Measurements from ENCODE around the gene CDKAL1. TPM values are rescaled to one million over a fixed set of nuclear protein-coding genes. Genes with fewer than 3 reads are reported as not detected.

The CDKAL1 gene
- total and polyA plus RNA-seq, 9 of the 15 experiments (the other 6 are each of a cell fraction or from before 2014, with no cell fraction given), result 11.2 to 36.3 (median 20.1) TPM

DNA sequence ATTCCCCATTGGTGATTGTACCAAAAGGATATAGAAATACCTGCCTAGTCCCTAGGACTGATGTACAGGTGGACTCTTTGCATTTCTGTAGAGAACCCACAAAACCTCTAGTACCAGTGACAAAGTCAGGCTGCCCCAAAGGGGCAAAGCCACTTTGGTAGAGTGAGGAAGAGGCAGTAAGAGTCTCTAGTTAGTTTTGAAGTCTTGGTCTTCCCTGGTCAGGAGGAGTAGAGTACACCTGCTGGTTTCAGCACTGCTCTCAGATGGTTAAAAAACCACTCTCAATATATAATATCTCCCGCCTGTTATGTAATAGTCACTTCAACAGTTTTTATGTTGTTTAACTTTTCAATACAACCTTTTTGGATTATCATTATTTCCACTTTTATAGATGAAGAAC is 344.9 kb downstream of the CDKAL1 start:
- no peak overlapping the region for H3K9ac ChIP-seq (ENCODE audit: insufficient read depth in 1 of 2, low read depth in 2 of 2, low read length in 2 of 2)
- no peaks in the 10 kb centered on the region; a peak in 1 of 5 replicates for H3K4me1 ChIP-seq (replicated peaks in 1 of 2; ENCODE audit: control insufficient read depth in 2 of 2, insufficient read depth in 2 of 2, low read length in 2 of 2)
- no TSS peak for BruUV-seq (replicated peaks)
- H3K27me3 ChIP-seq (ENCODE audit: control insufficient read depth in 2 of 2, insufficient read depth in 2 of 2, low read length in 2 of 2), result no peaks in the 10 kb centered on the region
- no peaks in the 10 kb centered on the region for H4K20me1 ChIP-seq (replicated peaks; ENCODE audit: control insufficient read depth, insufficient read depth, low read length)
- in situ Hi-C loops (cut with MboI) (no loop called here), intact Hi-C loops (cut with micrococcal nuclease) (loop anchor here (10.0 kb wide), 1 partner anchor 716 kb away; the partner anchor contains the start of gene SOX4)
- H3K4me2 ChIP-seq (ENCODE audit: insufficient read depth, low read length), result no peak overlapping the region
- no peaks in the 10 kb centered on the region for H3K9me3 ChIP-seq (replicated peaks; ENCODE audit: control insufficient read depth, insufficient read depth, low read depth, low read length)
- no peaks in the 10 kb centered on the region for H3K9me1 ChIP-seq (ENCODE audit: control insufficient read depth, insufficient read depth, low read length)
- H2AFZ ChIP-seq (ENCODE audit: low read depth, low read length), result no peak overlapping the region
- no peak for TF ChIP-seq ZZZ3 (IDR thresholded peaks at IDR 0.05)
- H3K4me3 ChIP-seq, result no peak overlapping the region
- ChIA-PET POLR2A (no interaction called here), CTCF (ENCODE audit: low intra/inter-chr PET ratio) (no interaction called here)
- no peaks in the 10 kb centered on the region; the same call in 2 of the 3 replicates for H3K36me3 ChIP-seq (ENCODE audit: control insufficient read depth, insufficient read depth, low read length)
- ATAC-seq, result no peak
- no peaks in the 10 kb centered on the region for H3K79me2 ChIP-seq (ENCODE audit: control insufficient read depth, insufficient read depth, low read length)
- no peak for DNase-seq (ENCODE audit: extremely low read depth in 1 of 4, low spot score in 3 of 4)
- 95% methylated on average over 1 of the region's 1 CpG for WGBS (ENCODE audit: insufficient coverage, low coverage, missing lambda C conversion rate)
- no peak for FAIRE-seq
- no peak overlapping the region for H3K27ac ChIP-seq (ENCODE audit: extremely low read depth, low read depth, low read length)

DNA sequence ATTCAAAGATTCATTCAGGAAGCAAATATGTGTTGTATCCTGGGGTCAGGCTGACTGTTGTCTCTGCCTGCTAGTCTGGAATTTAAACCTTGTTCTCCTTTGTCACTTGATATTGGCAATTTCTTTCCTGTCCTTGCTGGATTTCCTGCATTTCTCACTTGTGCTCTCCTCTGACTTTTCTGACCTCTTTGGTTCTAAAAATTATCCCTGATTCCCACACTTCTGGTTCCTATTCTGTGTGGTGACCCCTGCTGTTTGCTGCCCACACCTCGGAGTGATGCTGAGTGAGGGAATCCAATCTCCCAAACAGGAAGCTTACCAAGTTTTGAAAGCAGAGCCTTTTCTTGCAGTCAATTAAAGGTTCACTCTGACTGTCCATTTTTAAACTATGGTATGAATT is 345.3 kb downstream of the CDKAL1 start:
- intact Hi-C loops (cut with micrococcal nuclease) (loop anchor here (10.0 kb wide), 1 partner anchor 715 kb away; the partner anchor contains the start of gene SOX4), in situ Hi-C loops (cut with MboI) (no loop called here)
- FAIRE-seq, result no peak
- CTCF ChIA-PET (ENCODE audit: low intra/inter-chr PET ratio), result no interaction called here
- H3K9ac ChIP-seq (ENCODE audit: insufficient read depth in 1 of 2, low read depth in 2 of 2, low read length in 2 of 2), result no peak overlapping the region
- no peak overlapping the region for H3K27ac ChIP-seq (ENCODE audit: extremely low read depth, low read depth, low read length)
- H3K4me3 ChIP-seq, result no peak overlapping the region
- no peaks in the 10 kb centered on the region for H3K9me3 ChIP-seq (replicated peaks; ENCODE audit: control insufficient read depth, insufficient read depth, low read depth, low read length)
- POLR2A ChIA-PET, result no interaction called here
- no peaks in the 10 kb centered on the region for H3K27me3 ChIP-seq (ENCODE audit: control insufficient read depth in 2 of 2, insufficient read depth in 2 of 2, low read length in 2 of 2)
- no peaks in the 10 kb centered on the region; a peak in 1 of 5 replicates for H3K4me1 ChIP-seq (replicated peaks in 1 of 2; ENCODE audit: control insufficient read depth in 2 of 2, insufficient read depth in 2 of 2, low read length in 2 of 2)
- H3K9me1 ChIP-seq (ENCODE audit: control insufficient read depth, insufficient read depth, low read length), result no peaks in the 10 kb centered on the region
- BruUV-seq (replicated peaks), result no TSS peak
- ATAC-seq, result no peak
- no peaks in the 10 kb centered on the region for H4K20me1 ChIP-seq (replicated peaks; ENCODE audit: control insufficient read depth, insufficient read depth, low read length)
- WGBS (ENCODE audit: insufficient coverage, low coverage, missing lambda C conversion rate), result 60% methylated on average over 1 of the region's 1 CpG
- no peak overlapping the region for H3K4me2 ChIP-seq (ENCODE audit: insufficient read depth, low read length)
- DNase-seq (ENCODE audit: extremely low read depth in 1 of 4, low spot score in 3 of 4), result no peak
- H2AFZ ChIP-seq (ENCODE audit: low read depth, low read length), result no peak overlapping the region
- no peaks in the 10 kb centered on the region; the same call in 2 of the 3 replicates for H3K36me3 ChIP-seq (ENCODE audit: control insufficient read depth, insufficient read depth, low read length)
- H3K79me2 ChIP-seq (ENCODE audit: control insufficient read depth, insufficient read depth, low read length), result no peaks in the 10 kb centered on the region
- no peak for TF ChIP-seq CREBBP (IDR thresholded peaks at IDR 0.05; ENCODE audit: low read depth, low read length)
- no peak for TF ChIP-seq ZNF668 (CRISPR knock-in tag; IDR thresholded peaks at IDR 0.05)
- no peak for TF ChIP-seq SAFB (IDR thresholded peaks at IDR 0.05; ENCODE audit: borderline replicate concordance, low read depth, low read length)
- no peak for TF ChIP-seq CC2D1A (IDR thresholded peaks at IDR 0.05)
- no peak for TF ChIP-seq SNAPC5 (CRISPR knock-in tag; IDR thresholded peaks at IDR 0.05)
- TF ChIP-seq HDGF (IDR thresholded peaks at IDR 0.05), result no peak
- no peak for TF ChIP-seq NFE2L1 (tag; IDR thresholded peaks at IDR 0.05; ENCODE audit: borderline replicate concordance, low read depth)
- no peak for TF ChIP-seq KDM2B (CRISPR knock-in tag; IDR thresholded peaks at IDR 0.05)
- TF ChIP-seq RNF2 (IDR thresholded peaks at IDR 0.05), result no peak
- no peak for TF ChIP-seq ZNF76 (CRISPR knock-in tag; IDR thresholded peaks at IDR 0.05; ENCODE audit: borderline replicate concordance)
- TF ChIP-seq, protein P1, sequence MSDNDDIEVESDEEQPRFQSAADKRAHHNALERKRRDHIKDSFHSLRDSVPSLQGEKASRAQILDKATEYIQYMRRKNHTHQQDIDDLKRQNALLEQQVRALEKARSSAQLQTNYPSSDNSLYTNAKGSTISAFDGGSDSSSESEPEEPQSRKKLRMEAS (CRISPR knock-in tag; IDR thresholded peaks at IDR 0.05), result no peak
- TF ChIP-seq SAP30 (IDR thresholded peaks at IDR 0.05; ENCODE audit: borderline replicate concordance, insufficient read depth, low read depth, low read length, poor library complexity, severe bottlenecking), result no peak
- no peak for TF ChIP-seq NR2F6 (CRISPR knock-in tag; IDR thresholded peaks at IDR 0.05)
- no peak for TF ChIP-seq WHSC1 (IDR thresholded peaks at IDR 0.05; ENCODE audit: low read length)
- no peak for TF ChIP-seq IFI16 (CRISPR knock-in tag; IDR thresholded peaks at IDR 0.05)
- TF ChIP-seq PPARD (CRISPR knock-in tag; IDR thresholded peaks at IDR 0.05), result no peak

Data from K562 (cell line).